NCI-H2081 treated with DMSO at 0.1 percent for 48 hours (cell line): Measurements from ENCODE around the gene OR2T34.
"Not testable (repeated sequence)": the region's sequence is repeated elsewhere in the genome, so short reads cannot be mapped to it uniquely, and the experiment has no call there.

Experiments used
- DNase-seq: peaks from one replicate; lab custom pipeline; 2025; lab: John Stamatoyannopoulos, UW

The OR2T34 gene

GRCh38 chr1:248574657-248575056, at the start of gene OR2T34:
TSS of gene OR2T34 (minus strand) at chr1:248574757. CDS start at chr1:248574757, 0 bp downstream.
- not testable (repeated sequence) for DNase-seq

- no peak for DNase-seq
Measured at GRCh38 chr1:248622570-248623001, 48.0 kb upstream of the OR2T34 start.

- DNase-seq: no peak
Measured at GRCh38 chr1:248621770-248622169, 47.2 kb upstream of the OR2T34 start.

- DNase-seq: no peak
Measured at GRCh38 chr1:248618878-248619277, 44.3 kb upstream of the OR2T34 start.

GRCh38 chr1:248618119-248618518, 43.6 kb upstream of the OR2T34 start:
- DNase-seq: no peak

GRCh38 chr1:248613742-248614141, 39.2 kb upstream of the OR2T34 start:
- DNase-seq: no peak

GRCh38 chr1:248611883-248612414, 37.4 kb upstream of the OR2T34 start:
- DNase-seq: no peak

GRCh38 chr1:248610301-248610700, 35.7 kb upstream of the OR2T34 start:
- DNase-seq: no peak

GRCh38 chr1:248599396-248599795, 24.8 kb upstream of the OR2T34 start:
- DNase-seq: no peak

GRCh38 chr1:248597589-248597988, 23.0 kb upstream of the OR2T34 start, which contains the start of gene OR2T10:
TSS of gene OR2T10 (minus strand) at chr1:248597700. CDS start at chr1:248593768, 3,932 bp downstream.
- no peak for DNase-seq

- DNase-seq: no peak
Measured at GRCh38 chr1:248596615-248597014, 22.1 kb upstream of the OR2T34 start.

GRCh38 chr1:248593226-248593625, 18.7 kb upstream of the OR2T34 start:
- DNase-seq: no peak

GRCh38 chr1:248592655-248593054, 18.1 kb upstream of the OR2T34 start:
- no peak for DNase-seq

GRCh38 chr1:248590055-248590454, 15.5 kb upstream of the OR2T34 start:
- no peak for DNase-seq

- no peak for DNase-seq
Measured at GRCh38 chr1:248589334-248589733, 14.8 kb upstream of the OR2T34 start.

GRCh38 chr1:248585266-248585665, 10.7 kb upstream of the OR2T34 start:
- DNase-seq: no peak

- no peak for DNase-seq
Measured at GRCh38 chr1:248576260-248576980, 1.9 kb upstream of the OR2T34 start.

- not testable (repeated sequence) for DNase-seq
Measured at GRCh38 chr1:248573856-248574255, 701 bp downstream of the OR2T34 start.

- DNase-seq: not testable (repeated sequence)
Measured at GRCh38 chr1:248572049-248572448, 2.5 kb downstream of the OR2T34 start.

GRCh38 chr1:248570811-248571210, 3.7 kb downstream of the OR2T34 start:
- not testable (repeated sequence) for DNase-seq

GRCh38 chr1:248569049-248569448, 5.5 kb downstream of the OR2T34 start:
- not testable (repeated sequence) for DNase-seq

- DNase-seq: not testable (repeated sequence)
Measured at GRCh38 chr1:248565530-248566373, 8.8 kb downstream of the OR2T34 start.

- DNase-seq: not testable (repeated sequence)
Measured at GRCh38 chr1:248562672-248563071, 11.9 kb downstream of the OR2T34 start, which contains the start of gene OR2T29. TSS of gene OR2T29 (minus strand) at chr1:248562772. CDS start at chr1:248559491, 3,281 bp downstream.
